AG10803 (cell line): ENCODE data around the gene IFNA8.
A peak's percentile ranks its signal among the peaks of the same experiment; 100 is the strongest.

ENCODE experiments used
- DNase-seq: peaks from one replicate; pipeline ENCODE4 v3.0.0; 2010; ENCODE audit warnings: low read depth
- H3K4me3 ChIP-seq: 2 replicates; pipeline ENCODE4 v1.5.1; 2011; ENCODE audit warnings: mild to moderate bottlenecking, low read length, control low read depth
- CTCF ChIP-seq: conservative IDR thresholded peaks from 2 replicates; pipeline ENCODE4 v1.5.1; 2011; ENCODE audit warnings: mild to moderate bottlenecking, low read length, control low read depth, inconsistent platforms

IFNA8 gene

GRCh38 chr9:21452681-21453080 is 43.8 kb downstream of the IFNA8 start:
- peak; percentile 41 for DNase-seq
- H3K4me3 ChIP-seq = no peak overlapping the region
- TF ChIP-seq CTCF = no peak

DNA sequence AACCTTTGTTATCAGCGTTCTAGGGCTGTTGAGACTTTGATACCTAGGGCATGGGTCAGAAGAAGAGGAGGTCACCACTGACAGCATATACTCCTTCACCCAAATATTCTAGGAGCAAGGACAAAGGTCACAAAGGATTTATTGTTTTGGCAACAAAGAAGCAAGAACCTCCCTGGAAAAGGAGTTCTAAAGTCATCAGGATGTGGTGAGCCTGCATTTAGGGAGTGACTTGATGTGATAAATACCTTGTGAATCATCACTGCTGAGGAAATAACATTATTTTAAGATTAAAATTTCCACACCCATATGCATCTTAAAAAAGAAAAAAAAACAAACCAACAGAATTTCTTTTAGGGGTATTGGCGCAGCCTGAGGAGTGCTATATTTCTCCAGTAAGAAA is 45.2 kb downstream of the IFNA8 start:
- DNase-seq = peak; percentile 66
- TF ChIP-seq CTCF = no peak
- no peak overlapping the region for H3K4me3 ChIP-seq

DNA sequence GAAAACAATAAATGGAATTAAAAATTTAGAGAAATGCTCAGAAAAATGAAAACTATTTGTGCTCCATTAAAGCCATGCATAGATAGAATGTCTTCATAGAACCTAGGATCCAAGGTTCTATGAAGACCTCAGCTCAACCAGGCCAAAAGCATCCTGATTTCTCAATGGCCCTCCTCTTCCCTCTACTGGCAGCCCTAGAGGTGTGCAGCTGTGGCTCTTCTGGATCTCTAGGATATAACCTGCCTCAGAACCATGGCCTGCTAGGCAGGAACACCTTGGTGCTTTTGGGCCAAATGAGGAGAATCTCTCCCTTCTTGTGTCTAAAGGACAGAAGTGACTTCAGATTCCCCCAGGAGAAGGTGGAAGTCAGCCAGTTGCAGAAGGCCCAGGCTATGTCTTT is 46.4 kb downstream of the IFNA8 start:
- peak; percentile 75 for TF ChIP-seq CTCF
- DNase-seq = peak; percentile 49
- H3K4me3 ChIP-seq = no peak overlapping the region
